ENCODE measurements around the gene FRMD3. TPM values are rescaled to one million over a fixed set of nuclear protein-coding genes. Genes with fewer than 3 reads are reported as not detected.

The FRMD3 gene
- polyA plus RNA-seq, 1 donor from 2014 or later, result 13.0 TPM

DNA sequence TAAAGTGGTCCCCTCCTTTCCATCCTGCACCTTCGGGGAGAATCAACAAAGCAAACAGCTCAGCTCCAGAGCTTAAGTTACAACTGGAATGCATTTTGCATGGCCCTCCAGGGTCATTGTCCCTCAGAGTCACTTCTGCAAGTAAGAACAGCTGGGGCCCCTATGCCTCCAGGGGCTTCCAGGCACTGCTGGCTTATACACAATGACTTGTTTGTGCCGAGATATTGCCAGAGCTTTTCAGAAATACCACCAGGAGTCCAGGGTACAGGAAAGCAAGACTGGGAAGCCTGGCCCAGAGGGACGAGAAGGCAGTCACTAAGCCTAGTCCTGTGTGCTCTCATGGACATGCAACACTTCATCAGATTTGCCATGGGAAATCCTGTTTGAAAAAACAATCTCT is 11.3 kb downstream of the FRMD3 start:
- Histone ChIP-seq H3K27ac (ENCODE audit: low read length) (no peak overlapping the region), H4K20me1 (ENCODE audit: insufficient read depth) (no peaks in the 10 kb centered on the region)

DNA sequence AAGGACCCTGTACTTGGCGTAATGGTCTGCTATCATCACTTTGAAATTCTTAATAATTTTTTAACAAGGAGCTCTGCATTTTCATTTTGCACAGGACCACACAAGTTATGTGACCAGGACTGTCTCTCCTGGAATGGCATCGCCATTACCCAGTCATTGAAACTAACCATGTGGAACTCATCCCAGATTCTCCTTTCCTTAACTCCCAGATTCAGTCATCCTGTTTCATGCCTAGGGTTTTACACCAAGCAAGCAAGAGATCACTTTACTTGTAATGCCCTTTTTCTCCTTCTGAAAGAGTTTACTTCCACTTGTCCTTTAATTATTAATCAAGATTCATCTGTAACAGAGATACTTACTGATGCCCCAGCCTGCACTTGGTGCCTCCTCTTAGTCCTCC is 12.0 kb downstream of the FRMD3 start:
- no peak overlapping the region for H3K9ac ChIP-seq (ENCODE audit: low read length)
- H3K36me3 ChIP-seq (ENCODE audit: insufficient read depth, low read length), result no peaks in the 10 kb centered on the region
- no peaks in the 10 kb centered on the region for H3F3A ChIP-seq (ENCODE audit: insufficient read depth, low read length, poor library complexity, severe bottlenecking)
- no peak overlapping the region for H3K4me3 ChIP-seq (ENCODE audit: low read length)
- no peaks in the 10 kb centered on the region for H4K20me1 ChIP-seq (ENCODE audit: insufficient read depth)
- no peaks in the 10 kb centered on the region for H3K9me3 ChIP-seq (ENCODE audit: low read length)
- no peak for TF ChIP-seq MXI1 (conservative IDR thresholded peaks at IDR 0.05; ENCODE audit: poor library complexity, severe bottlenecking)
- no peak for TF ChIP-seq POLR2AphosphoS5 (IDR thresholded peaks at IDR 0.05)
- no peak for TF ChIP-seq SMC3 (conservative IDR thresholded peaks at IDR 0.05; ENCODE audit: poor library complexity)
- no peak for TF ChIP-seq EZH2 (IDR thresholded peaks at IDR 0.05; ENCODE audit: borderline replicate concordance, insufficient read depth, low read length, poor library complexity, severe bottlenecking)
- no peak for TF ChIP-seq CTCF (IDR thresholded peaks at IDR 0.05; ENCODE audit: poor library complexity, severe bottlenecking)
- no peak for TF ChIP-seq REST (IDR thresholded peaks at IDR 0.05; ENCODE audit: borderline replicate concordance)
- no peak for TF ChIP-seq TAF1 (IDR thresholded peaks at IDR 0.05; ENCODE audit: low read depth)
- no peaks in the 10 kb centered on the region for H3K9me2 ChIP-seq (ENCODE audit: insufficient read depth, low read length)
- no peaks in the 10 kb centered on the region for H3K79me2 ChIP-seq (replicated peaks; ENCODE audit: insufficient read depth, low read length)
- H3K27me3 ChIP-seq (ENCODE audit: insufficient read depth, low read depth, low read length), result no peaks in the 10 kb centered on the region
- H3K27ac ChIP-seq (ENCODE audit: low read length), result no peak overlapping the region
- no peak overlapping the region for H3K4me2 ChIP-seq (ENCODE audit: low read length)
- H2AFZ ChIP-seq (ENCODE audit: low read depth, low read length), result no peak overlapping the region

More for the DNA sequence above, 11.3 kb downstream of the FRMD3 start:
- Histone ChIP-seq H3K79me2 (replicated peaks; ENCODE audit: insufficient read depth, low read length) (no peaks in the 10 kb centered on the region), H3K4me2 (ENCODE audit: low read length) (no peak overlapping the region), H3K36me3 (ENCODE audit: insufficient read depth, low read length) (no peaks in the 10 kb centered on the region), H3K9me3 (ENCODE audit: low read length) (no peaks in the 10 kb centered on the region), H3K27me3 (ENCODE audit: insufficient read depth, low read depth, low read length) (no peaks in the 10 kb centered on the region), H2AFZ (ENCODE audit: low read depth, low read length) (no peak overlapping the region), H3K9ac (ENCODE audit: low read length) (no peak overlapping the region), H3K4me3 (ENCODE audit: low read length) (no peak overlapping the region), H3F3A (ENCODE audit: insufficient read depth, low read length, poor library complexity, severe bottlenecking) (no peaks in the 10 kb centered on the region), H3K9me2 (ENCODE audit: insufficient read depth, low read length) (no peaks in the 10 kb centered on the region)
- TF ChIP-seq SMC3 (conservative IDR thresholded peaks at IDR 0.05; ENCODE audit: poor library complexity) (no peak), POLR2AphosphoS5 (IDR thresholded peaks at IDR 0.05) (no peak), TAF1 (IDR thresholded peaks at IDR 0.05; ENCODE audit: low read depth) (no peak), REST (IDR thresholded peaks at IDR 0.05; ENCODE audit: borderline replicate concordance) (no peak), RAD21 (conservative IDR thresholded peaks at IDR 0.05) (no peak), CTCF (IDR thresholded peaks at IDR 0.05; ENCODE audit: poor library complexity, severe bottlenecking) (no peak), MXI1 (conservative IDR thresholded peaks at IDR 0.05; ENCODE audit: poor library complexity, severe bottlenecking) (no peak), EZH2 (IDR thresholded peaks at IDR 0.05; ENCODE audit: borderline replicate concordance, insufficient read depth, low read length, poor library complexity, severe bottlenecking) (no peak), EP300 (conservative IDR thresholded peaks at IDR 0.05; ENCODE audit: poor library complexity, severe bottlenecking) (no peak)

All from neural cell (in vitro differentiated cells).